Measurements from ENCODE around the gene TMEM272.

GRCh38 chr13:51763486-51763885, 81.5 kb downstream of the TMEM272 start:
- no peak for TF ChIP-seq EP300 (IDR thresholded peaks at IDR 0.05)
- TF ChIP-seq POLR2A (IDR thresholded peaks at IDR 0.05; ENCODE audit: low read depth) = no peak

Data from esophagus muscularis mucosa (tissue), 2 donors.